Activated CD4-positive, alpha-beta T cell treated with anti-CD3 and anti-CD28 coated beads for 48 hours (primary cell): ENCODE data around the gene EDEM2.
"Not testable (repeated sequence)": the region's sequence is repeated elsewhere in the genome, so short reads cannot be mapped to it uniquely, and the experiment has no call there.

ENCODE experiments used
- DNase-seq: peaks from one replicate; pipeline ENCODE4 v3.0.0-alpha.2; 2020

EDEM2 gene

GRCh38 chr20:35146920-35147574 is at the start of gene EDEM2:
Gene EDEM2, minus strand, starts transcription at chr20:35147336. Its CDS starts 78 bp downstream, at chr20:35147258.
- DNase-seq: peak; percentile 95

- no peak for DNase-seq
These were observed 49.2 kb upstream of the EDEM2 start for GRCh38 chr20:35196313-35196712.

- DNase-seq: not testable (repeated sequence)
These were observed 46.1 kb upstream of the EDEM2 start for GRCh38 chr20:35193031-35193791.

- DNase-seq: no peak
These were observed 45.2 kb upstream of the EDEM2 start for GRCh38 chr20:35192118-35192872.

- DNase-seq: no peak
These were observed 44.4 kb upstream of the EDEM2 start for GRCh38 chr20:35191419-35192117.

GRCh38 chr20:35190556-35190955 is 43.4 kb upstream of the EDEM2 start:
- no peak for DNase-seq

GRCh38 chr20:35189223-35189622 is 42.1 kb upstream of the EDEM2 start:
- not testable (repeated sequence) for DNase-seq

GRCh38 chr20:35187584-35188190 is 40.6 kb upstream of the EDEM2 start:
- DNase-seq: no peak

GRCh38 chr20:35186691-35187289 is 39.7 kb upstream of the EDEM2 start:
- DNase-seq: not testable (repeated sequence)

- DNase-seq: no peak
These were observed 34.6 kb upstream of the EDEM2 start for GRCh38 chr20:35181731-35182130.

GRCh38 chr20:35180266-35180665 is 33.1 kb upstream of the EDEM2 start:
- no peak for DNase-seq

GRCh38 chr20:35179292-35180212 is 32.4 kb upstream of the EDEM2 start:
- no peak for DNase-seq

GRCh38 chr20:35176132-35176531 is 29.0 kb upstream of the EDEM2 start:
- DNase-seq: no peak

- DNase-seq: peak; percentile 9
These were observed 27.5 kb upstream of the EDEM2 start for GRCh38 chr20:35174458-35175216.

- no peak for DNase-seq
These were observed 26.5 kb upstream of the EDEM2 start for GRCh38 chr20:35173576-35174192.

- DNase-seq: no peak
These were observed 25.3 kb upstream of the EDEM2 start for GRCh38 chr20:35172434-35172806.

GRCh38 chr20:35171753-35172433 is 24.8 kb upstream of the EDEM2 start, which contains the start of gene PROCR:
Gene PROCR, plus strand, starts transcription at chr20:35172072. Its CDS starts 83 bp downstream, at chr20:35172155.
- peak; percentile 13 for DNase-seq

GRCh38 chr20:35171438-35171752 is 24.3 kb upstream of the EDEM2 start:
- DNase-seq: no peak
